ENCODE results near the gene SORBS2. TPM values are rescaled to one million over a fixed set of nuclear protein-coding genes. Genes with fewer than 3 reads are reported as not detected.

SORBS2 gene
- total RNA-seq, 1 experiment from 2014 or later: 9.7 TPM

GRCh38 chr4:185669288-185669687 is 142.7 kb downstream of the SORBS2 start:
- Histone ChIP-seq H3K79me2 (ENCODE audit: insufficient read depth, low read length) (no peaks in the 10 kb centered on the region), H3K4me1 (ENCODE audit: insufficient read depth, low read length) (no peaks in the 10 kb centered on the region), H2AK5ac (ENCODE audit: insufficient read length, low read length) (no peak overlapping the region), H2BK120ac (ENCODE audit: low read depth, low read length, poor library complexity, severe bottlenecking) (no peak overlapping the region), H3K23ac (ENCODE audit: insufficient read length, low read depth, low read length) (no peak overlapping the region), H3K18ac (ENCODE audit: insufficient read length, low read depth, low read length) (no peak overlapping the region), H3K79me1 (ENCODE audit: insufficient read depth, low read depth, low read length, poor library complexity, severe bottlenecking) (no peaks in the 10 kb centered on the region), H2BK5ac (ENCODE audit: insufficient read length, low read length) (no peak overlapping the region), H3K4me2 (ENCODE audit: insufficient read depth, insufficient read length, low read length) (no peak overlapping the region), H3K27me3 (ENCODE audit: insufficient read depth, low read length) (no peaks in the 10 kb centered on the region), H3K27ac (ENCODE audit: insufficient read length, low read depth, low read length) (no peak overlapping the region), H2BK12ac (ENCODE audit: insufficient read length, low read depth, low read length) (no peak overlapping the region), H3K9me3 (ENCODE audit: control insufficient read depth, low read depth, low read length) (no peaks in the 10 kb centered on the region), H3K23me2 (ENCODE audit: insufficient read length, low read depth, low read length, poor library complexity, severe bottlenecking) (no peaks in the 10 kb centered on the region), H4K5ac (ENCODE audit: insufficient read length, low read depth, low read length) (no peak overlapping the region), H4K91ac (ENCODE audit: insufficient read length, low read depth, low read length) (no peak overlapping the region), H3K14ac (ENCODE audit: insufficient read depth, low read length) (no peak overlapping the region), H2BK15ac (ENCODE audit: low read depth, low read length) (no peak overlapping the region), H4K8ac (replicated peaks; ENCODE audit: insufficient read length, low read depth, low read length) (no peak overlapping the region), H3K4ac (ENCODE audit: low read depth, low read length) (no peak overlapping the region), H4K20me1 (ENCODE audit: control insufficient read depth, insufficient read depth, insufficient read length) (no peaks in the 10 kb centered on the region), H3K9ac (ENCODE audit: extremely low read depth, insufficient read length, low read length) (no peak overlapping the region), H2BK20ac (ENCODE audit: low read depth, low read length, poor library complexity, severe bottlenecking) (no peak overlapping the region), H3T11ph (ENCODE audit: low read length) (no peak overlapping the region), H2AFZ (ENCODE audit: low read length) (no peak overlapping the region), H3K56ac (ENCODE audit: insufficient read length, low read depth, low read length) (no peak overlapping the region)
- Mint-ChIP-seq H3K4me1 (peaks cover 7% of the 10 kb centered on the region in 2 experiments), H3K27ac (peak overlapping the region in 1 of 3 experiments; percentile 34; a peak in 2 of 7 replicates), H3K36me3 (ENCODE audit: insufficient read depth in 1 of 3, low read depth in 3 of 3) (peaks cover 2 to 25% (median 24%) of the 10 kb centered on the region in 3 experiments), H3K4me3 (no peak overlapping the region), H3K9me3 (no peaks in the 10 kb centered on the region), H3K27me3 (ENCODE audit: low read depth) (no peaks in the 10 kb centered on the region)
- no CpG with 5 or more reads among the region's 7 CpGs for WGBS (ENCODE audit: extremely low coverage, insufficient read length, low lambda C conversion rate)
- DNase-seq: no peak
- TF ChIP-seq CTCF (conservative IDR thresholded peaks at IDR 0.05): no peak
